Stimulated activated naive CD4-positive, alpha-beta T cell (primary cell): Measurements from ENCODE around the gene PLCD1.
A peak's percentile ranks its signal among the peaks of the same experiment; 100 is the strongest.

Experiments
- DNase-seq, 6 experiments: peaks; one replicate each; lab custom pipeline; 2025; lab: John Stamatoyannopoulos, UW

The PLCD1 gene

GRCh38 chr3:38016847-38017444 is 12.5 kb downstream of the PLCD1 start:
- DNase-seq: no peak

- no peak for DNase-seq
Observed at GRCh38 chr3:38016410-38016809, 13.0 kb downstream of the PLCD1 start.

- no peak for DNase-seq
Observed at GRCh38 chr3:38015984-38016383, 13.5 kb downstream of the PLCD1 start.

GRCh38 chr3:38015485-38015884 is 14.0 kb downstream of the PLCD1 start:
- no peak for DNase-seq

- DNase-seq: no peak
Observed at GRCh38 chr3:38011111-38011510, 18.3 kb downstream of the PLCD1 start.

GRCh38 chr3:38009807-38010591 is 19.4 kb downstream of the PLCD1 start:
- DNase-seq: no peak

GRCh38 chr3:38008971-38009580 is 20.4 kb downstream of the PLCD1 start:
- DNase-seq: no peak

GRCh38 chr3:38008191-38008701 is 21.2 kb downstream of the PLCD1 start:
- no peak for DNase-seq

GRCh38 chr3:38007754-38008090 is 21.7 kb downstream of the PLCD1 start:
- no peak for DNase-seq

- no peak for DNase-seq
Observed at GRCh38 chr3:38006445-38006995, 22.9 kb downstream of the PLCD1 start.

- DNase-seq: no peak
Observed at GRCh38 chr3:38006031-38006430, 23.4 kb downstream of the PLCD1 start.

- DNase-seq: no peak
Observed at GRCh38 chr3:38005076-38006020, 24.1 kb downstream of the PLCD1 start.

GRCh38 chr3:38004415-38005075 is 24.9 kb downstream of the PLCD1 start:
- peak in 3 of 6 experiments; percentile 21 to 38 (median 33) for DNase-seq

- DNase-seq: no peak
Observed at GRCh38 chr3:38003817-38004414, 25.5 kb downstream of the PLCD1 start.

- DNase-seq: peak in 5 of 6 experiments; percentile 42 to 62 (median 52)
Observed at GRCh38 chr3:38003371-38003816, 26.0 kb downstream of the PLCD1 start.

GRCh38 chr3:38002940-38003339 is 26.5 kb downstream of the PLCD1 start:
- no peak for DNase-seq

GRCh38 chr3:38002291-38002876 is 27.1 kb downstream of the PLCD1 start:
- DNase-seq: no peak

- no peak for DNase-seq
Observed at GRCh38 chr3:38001456-38002081, 27.9 kb downstream of the PLCD1 start.

GRCh38 chr3:38000965-38001455 is 28.4 kb downstream of the PLCD1 start:
- DNase-seq: no peak
